Endodermal cell (in vitro differentiated cells): ENCODE data around the gene SORL1-AS1.

ENCODE experiments used
- DNase-seq: peaks from one replicate; pipeline ENCODE4 v3.0.0-alpha.2; 2017
- H3K27ac ChIP-seq: 2 replicates; pipeline ENCODE4 v1.5.1; 2013; ENCODE audit warnings: mild to moderate bottlenecking, low read depth, low read length, moderate library complexity
- H3K27me3 ChIP-seq: 2 replicates; pipeline ENCODE4 v1.6.1; 2013; ENCODE audit warnings: mild to moderate bottlenecking, low read length, moderate library complexity; ENCODE audit not compliant: insufficient read depth, control insufficient read depth, poor library complexity, severe bottlenecking
- H3K36me3 ChIP-seq: 2 replicates; pipeline ENCODE4 v1.7.0; 2013; ENCODE audit warnings: mild to moderate bottlenecking, low read length, moderate library complexity; ENCODE audit not compliant: control insufficient read depth, insufficient read depth
- H3K4me1 ChIP-seq: one replicate; pipeline ENCODE4 v1.7.0; 2013; ENCODE audit warnings: low read length; ENCODE audit not compliant: control insufficient read depth, insufficient read depth
- H3K4me3 ChIP-seq: 2 replicates; pipeline ENCODE4 v1.5.1; 2013; ENCODE audit warnings: mild to moderate bottlenecking, low read length, moderate library complexity
- H3K9ac ChIP-seq: 2 replicates; pipeline ENCODE4 v1.6.1; 2013; ENCODE audit warnings: mild to moderate bottlenecking, low read length, moderate library complexity; ENCODE audit not compliant: poor library complexity, severe bottlenecking; ENCODE audit errors: extremely low read depth
- H3K9me3 ChIP-seq: 2 replicates; pipeline ENCODE4 v1.6.1; 2013; ENCODE audit warnings: mild to moderate bottlenecking, low read length, moderate library complexity; ENCODE audit not compliant: control insufficient read depth
- H3K27ac Mint-ChIP-seq: 2 replicates; pipeline ENCODE4 v1.8.0; 2020; ENCODE audit warnings: mixed read lengths
- H3K27me3 Mint-ChIP-seq: 2 replicates; pipeline ENCODE4 v1.8.0; 2021; ENCODE audit warnings: mild to moderate bottlenecking, mixed read lengths; ENCODE audit not compliant: insufficient read depth
- H3K36me3 Mint-ChIP-seq: 2 replicates; pipeline ENCODE4 v1.8.0; 2020; ENCODE audit warnings: low read depth, mixed read lengths
- H3K4me1 Mint-ChIP-seq: 2 replicates; pipeline ENCODE4 v1.8.0; 2020; ENCODE audit warnings: mixed read lengths
- H3K4me3 Mint-ChIP-seq: 2 replicates; pipeline ENCODE4 v1.8.0; 2020; ENCODE audit warnings: mild to moderate bottlenecking, moderate library complexity, mixed read lengths
- H3K9me3 Mint-ChIP-seq: 2 replicates; pipeline ENCODE4 v1.8.0; 2020; ENCODE audit warnings: mild to moderate bottlenecking, mixed read lengths
- CTCF ChIP-seq: fragments of 200-600 bp; sonication (generic); conservative IDR thresholded peaks from 2 replicates; pipeline ENCODE4 v1.5.0; 2021; ENCODE audit warnings: antibody characterized with exemption, mild to moderate bottlenecking
- WGBS, 2 experiments: methylation state at CpG; one replicate each; pipeline versions ENCODE4 v1.1.5 to v1.1.7; 2013; ENCODE audit warnings: missing lambda C conversion rate in 2 of 2, mixed read lengths in 1 of 2; ENCODE audit not compliant: insufficient coverage in 1 of 2, insufficient read length in 1 of 2; 5-methylcytosine and 5-hydroxymethylcytosine counted together

SORL1-AS1 gene

GRCh38 chr11:121451178-121451985 is 1.4 kb downstream of the SORL1-AS1 start:
- H3K4me3 ChIP-seq = peak overlapping the region; percentile 74
- H3K4me1 ChIP-seq = peaks cover 12% of the 10 kb centered on the region
- no peaks in the 10 kb centered on the region for H3K9me3 Mint-ChIP-seq
- H3K36me3 ChIP-seq = no peaks in the 10 kb centered on the region
- H3K27ac Mint-ChIP-seq = no peak overlapping the region
- no peak for TF ChIP-seq CTCF
- 48 to 51% methylated on average over 10 to 22 of the region's 22 CpGs for WGBS, 2 experiments
- H3K27me3 ChIP-seq = peaks cover 5% of the 10 kb centered on the region
- H3K36me3 Mint-ChIP-seq = no peaks in the 10 kb centered on the region
- no peaks in the 10 kb centered on the region for H3K9me3 ChIP-seq
- peaks cover 64% of the 10 kb centered on the region for H3K4me1 Mint-ChIP-seq
- no peak for DNase-seq
- H3K27me3 Mint-ChIP-seq = peaks cover 10% of the 10 kb centered on the region
- H3K9ac ChIP-seq = no peak overlapping the region
- H3K27ac ChIP-seq = no peak overlapping the region
- H3K4me3 Mint-ChIP-seq = peak overlapping the region; percentile 86

GRCh38 chr11:121450401-121450800 is 2.4 kb downstream of the SORL1-AS1 start:
- no peak overlapping the region for H3K27ac ChIP-seq
- H3K9me3 ChIP-seq = no peaks in the 10 kb centered on the region
- Mint-ChIP-seq H3K36me3 (no peaks in the 10 kb centered on the region), H3K27me3 (peaks cover 10% of the 10 kb centered on the region), H3K27ac (no peak overlapping the region), H3K4me1 (peaks cover 67% of the 10 kb centered on the region), H3K4me3 (no peak overlapping the region), H3K9me3 (no peaks in the 10 kb centered on the region)
- TF ChIP-seq CTCF = no peak
- peaks cover 12% of the 10 kb centered on the region for H3K4me1 ChIP-seq
- H3K9ac ChIP-seq = no peak overlapping the region
- peaks cover 5% of the 10 kb centered on the region for H3K27me3 ChIP-seq
- no peak for DNase-seq
- H3K4me3 ChIP-seq = no peak overlapping the region
- no peaks in the 10 kb centered on the region for H3K36me3 ChIP-seq
- WGBS, 2 experiments = 100% methylated on average over 1 of the region's 1 CpG; no CpG with 5 or more reads in 1 of the 2 experiments

- H3K36me3 Mint-ChIP-seq = no peaks in the 10 kb centered on the region
- H3K4me3 Mint-ChIP-seq = no peak overlapping the region
- 86 to 100% methylated on average over 2 of the region's 2 CpGs for WGBS, 2 experiments
- no peak overlapping the region for H3K9ac ChIP-seq
- peak overlapping the region; percentile 22 for H3K4me3 ChIP-seq
- peaks cover 12% of the 10 kb centered on the region for H3K4me1 ChIP-seq
- H3K4me1 Mint-ChIP-seq = peaks cover 61% of the 10 kb centered on the region
- peaks cover 10% of the 10 kb centered on the region for H3K27me3 Mint-ChIP-seq
- no peak for DNase-seq
- peaks cover 5% of the 10 kb centered on the region for H3K27me3 ChIP-seq
- H3K36me3 ChIP-seq = no peaks in the 10 kb centered on the region
- no peak overlapping the region for H3K27ac ChIP-seq
- no peaks in the 10 kb centered on the region for H3K9me3 Mint-ChIP-seq
- TF ChIP-seq CTCF = no peak
- H3K9me3 ChIP-seq = no peaks in the 10 kb centered on the region
- no peak overlapping the region for H3K27ac Mint-ChIP-seq
These were observed 3.1 kb downstream of the SORL1-AS1 start for GRCh38 chr11:121449626-121450025.
